Activated T-helper 17 cell treated with anti-CD3 and anti-CD28 coated beads, Interleukin-2, amount 50 U/mL, for 72 hours (primary cell): Measurements from ENCODE around the gene SPON1. TPM values are rescaled to one million over a fixed set of nuclear protein-coding genes. Genes with fewer than 3 reads are reported as not detected.
"Not testable (repeated sequence)": the region's sequence is repeated elsewhere in the genome, so short reads cannot be mapped to it uniquely, and the experiment has no call there.

Experiments
- ATAC-seq: fragments of 150-1000 bp; cut with Tn5 transposase; replicated peaks from 2 replicates; pipeline ENCODE4 v1.10.0; 2021; ENCODE audit warnings: mild to moderate bottlenecking, moderate library complexity
- H3K27ac Mint-ChIP-seq: one replicate; pipeline ENCODE4 v1.8.0; 2022; ENCODE audit warnings: mixed read lengths
- H3K27me3 Mint-ChIP-seq: one replicate; pipeline ENCODE4 v1.8.0; 2022; ENCODE audit warnings: mixed read lengths
- H3K36me3 Mint-ChIP-seq: one replicate; pipeline ENCODE4 v1.8.0; 2022; ENCODE audit warnings: low read depth, mild to moderate bottlenecking, mixed read lengths
- H3K4me1 Mint-ChIP-seq: one replicate; pipeline ENCODE4 v1.8.0; 2022; ENCODE audit warnings: mixed read lengths
- H3K4me3 Mint-ChIP-seq: one replicate; pipeline ENCODE4 v1.8.0; 2022; ENCODE audit warnings: mild to moderate bottlenecking, mixed read lengths
- H3K9me3 Mint-ChIP-seq: one replicate; pipeline ENCODE4 v1.8.0; 2022; ENCODE audit warnings: mixed read lengths
- total RNA-seq, 2 donors: library from RNA; stranded (reverse); gene quantifications; one replicate each; pipeline ENCODE4 v1.2.3, GENCODE V29; 2022

The SPON1 gene
- total RNA-seq, 2 donors from 2014 or later: 0.06 to 0.90 TPM

GRCh38 chr11:13983081-13983751 lies 20.7 kb downstream of the SPON1 start:
- Mint-ChIP-seq H3K27ac (no peak overlapping the region), H3K36me3 (no peaks in the 10 kb centered on the region), H3K4me3 (no peak overlapping the region), H3K4me1 (no peaks in the 10 kb centered on the region), H3K27me3 (peaks cover 5% of the 10 kb centered on the region), H3K9me3 (no peaks in the 10 kb centered on the region)
- ATAC-seq: no peak

GRCh38 chr11:13984616-13985450 lies 22.3 kb downstream of the SPON1 start:
- Mint-ChIP-seq H3K4me1 (no peaks in the 10 kb centered on the region), H3K9me3 (no peaks in the 10 kb centered on the region), H3K36me3 (no peaks in the 10 kb centered on the region), H3K27me3 (no peaks in the 10 kb centered on the region), H3K4me3 (no peak overlapping the region), H3K27ac (no peak overlapping the region)
- ATAC-seq: no peak

GRCh38 chr11:13986695-13987094 lies 24.2 kb downstream of the SPON1 start:
- H3K4me3 Mint-ChIP-seq, H3K27me3 Mint-ChIP-seq, H3K9me3 Mint-ChIP-seq, H3K4me1 Mint-ChIP-seq, H3K27ac Mint-ChIP-seq, ATAC-seq, H3K36me3 Mint-ChIP-seq: not testable (repeated sequence)

GRCh38 chr11:13992158-13992856 lies 29.8 kb downstream of the SPON1 start:
- not testable (repeated sequence) for ATAC-seq, H3K4me1 Mint-ChIP-seq, H3K27ac Mint-ChIP-seq, H3K27me3 Mint-ChIP-seq, H3K9me3 Mint-ChIP-seq, H3K36me3 Mint-ChIP-seq, H3K4me3 Mint-ChIP-seq

GRCh38 chr11:13993096-13993765 lies 30.7 kb downstream of the SPON1 start:
- no peak overlapping the region for H3K27ac Mint-ChIP-seq
- no peak overlapping the region for H3K4me3 Mint-ChIP-seq
- H3K4me1 Mint-ChIP-seq: no peaks in the 10 kb centered on the region
- H3K36me3 Mint-ChIP-seq: no peaks in the 10 kb centered on the region
- no peak for ATAC-seq
- H3K27me3 Mint-ChIP-seq: peaks cover 3% of the 10 kb centered on the region
- no peaks in the 10 kb centered on the region for H3K9me3 Mint-ChIP-seq

GRCh38 chr11:13997881-13998280 lies 35.4 kb downstream of the SPON1 start:
- ATAC-seq: no peak
- Mint-ChIP-seq H3K4me3 (no peak overlapping the region), H3K9me3 (peaks cover 19% of the 10 kb centered on the region), H3K36me3 (no peaks in the 10 kb centered on the region), H3K4me1 (no peaks in the 10 kb centered on the region), H3K27me3 (peaks cover 7% of the 10 kb centered on the region), H3K27ac (no peak overlapping the region)

- no peak overlapping the region for H3K27ac Mint-ChIP-seq
- no peaks in the 10 kb centered on the region for H3K4me1 Mint-ChIP-seq
- peaks cover 23% of the 10 kb centered on the region for H3K9me3 Mint-ChIP-seq
- H3K36me3 Mint-ChIP-seq: no peaks in the 10 kb centered on the region
- no peak overlapping the region for H3K4me3 Mint-ChIP-seq
- no peak for ATAC-seq
- H3K27me3 Mint-ChIP-seq: peaks cover 4% of the 10 kb centered on the region
Observed at GRCh38 chr11:13999704-14000103, 37.2 kb downstream of the SPON1 start.

- no peaks in the 10 kb centered on the region for H3K36me3 Mint-ChIP-seq
- peaks cover 4% of the 10 kb centered on the region for H3K27me3 Mint-ChIP-seq
- H3K27ac Mint-ChIP-seq: no peak overlapping the region
- no peak for ATAC-seq
- no peak overlapping the region for H3K4me3 Mint-ChIP-seq
- H3K9me3 Mint-ChIP-seq: peaks cover 23% of the 10 kb centered on the region
- H3K4me1 Mint-ChIP-seq: no peaks in the 10 kb centered on the region
Observed at GRCh38 chr11:14001597-14001996, 39.1 kb downstream of the SPON1 start.

- no peaks in the 10 kb centered on the region for H3K36me3 Mint-ChIP-seq
Observed at GRCh38 chr11:14007566-14007965, 45.0 kb downstream of the SPON1 start.

GRCh38 chr11:14010665-14011064 lies 48.1 kb downstream of the SPON1 start:
- Mint-ChIP-seq H3K4me3 (no peak overlapping the region), H3K36me3 (no peaks in the 10 kb centered on the region), H3K27ac (no peak overlapping the region), H3K4me1 (no peaks in the 10 kb centered on the region), H3K9me3 (no peaks in the 10 kb centered on the region), H3K27me3 (no peaks in the 10 kb centered on the region)
- ATAC-seq: no peak

More at GRCh38 chr11:14007566-14007965, 45.0 kb downstream of the SPON1 start:
- Mint-ChIP-seq H3K27me3 (no peaks in the 10 kb centered on the region), H3K27ac (no peak overlapping the region), H3K9me3 (peaks cover 4% of the 10 kb centered on the region), H3K4me1 (no peaks in the 10 kb centered on the region), H3K4me3 (no peak overlapping the region)
- no peak for ATAC-seq

- no peak for ATAC-seq
- Mint-ChIP-seq H3K4me1 (no peaks in the 10 kb centered on the region), H3K9me3 (no peaks in the 10 kb centered on the region), H3K27ac (no peak overlapping the region), H3K27me3 (no peaks in the 10 kb centered on the region), H3K36me3 (no peaks in the 10 kb centered on the region), H3K4me3 (no peak overlapping the region)
Observed at GRCh38 chr11:14012846-14013245, 50.3 kb downstream of the SPON1 start.

- no peak overlapping the region for H3K4me3 Mint-ChIP-seq
- H3K4me1 Mint-ChIP-seq: no peaks in the 10 kb centered on the region
- H3K9me3 Mint-ChIP-seq: no peaks in the 10 kb centered on the region
- no peaks in the 10 kb centered on the region for H3K27me3 Mint-ChIP-seq
- H3K36me3 Mint-ChIP-seq: no peaks in the 10 kb centered on the region
- ATAC-seq: no peak
- H3K27ac Mint-ChIP-seq: no peak overlapping the region
Observed at GRCh38 chr11:14015711-14016110, 53.2 kb downstream of the SPON1 start.

- Mint-ChIP-seq H3K4me1 (no peaks in the 10 kb centered on the region), H3K9me3 (no peaks in the 10 kb centered on the region), H3K27ac (no peak overlapping the region), H3K4me3 (no peak overlapping the region), H3K36me3 (no peaks in the 10 kb centered on the region), H3K27me3 (peaks cover 7% of the 10 kb centered on the region)
- ATAC-seq: no peak
Observed at GRCh38 chr11:14018441-14018840, 55.9 kb downstream of the SPON1 start.

- H3K27ac Mint-ChIP-seq: no peak overlapping the region
- H3K36me3 Mint-ChIP-seq: no peaks in the 10 kb centered on the region
- H3K4me1 Mint-ChIP-seq: no peaks in the 10 kb centered on the region
- H3K4me3 Mint-ChIP-seq: no peak overlapping the region
- ATAC-seq: no peak
- H3K9me3 Mint-ChIP-seq: no peaks in the 10 kb centered on the region
- H3K27me3 Mint-ChIP-seq: peaks cover 12% of the 10 kb centered on the region
Observed at GRCh38 chr11:14021738-14022137, 59.2 kb downstream of the SPON1 start.
